Naive B cell (primary cell): ENCODE data around the gene MED6. TPM values are rescaled to one million over a fixed set of nuclear protein-coding genes. Genes with fewer than 3 reads are reported as not detected.

Source experiments
- polyA plus RNA-seq, 6 donors: library from polyadenylated mRNA; unstranded; fragments of 300-500 nt; fragmentation: Illumina TruSeq; gene quantifications; one replicate each; pipeline ENCODE4 v1.2.3, GENCODE V29; 2021; ENCODE audit warnings: low read depth in 6 of 6

The MED6 gene
- polyA plus RNA-seq, 6 donors from 2014 or later: 32.9 to 47.5 (median 42.9) TPM

Other genes starting within 250 kb of the MED6 start
- 10 to 100 TPM; 26.3 to 69.9 (median 50.7) TPM for gene COX16, start 241.0 kb downstream of the MED6 start, polyA plus RNA-seq
- gene SYNJ2BP, start 183.6 kb downstream of the MED6 start, polyA plus RNA-seq: 10 to 100 TPM; 11.2 to 20.0 (median 13.6) TPM
- gene ADAM21, start 148.5 kb downstream of the MED6 start, polyA plus RNA-seq: under 1 TPM in 3 of 6 donors, not detected in 3; 0.09 to 0.33 (median 0.21) TPM
- gene ADAM20, start 65.7 kb downstream of the MED6 start, polyA plus RNA-seq: not detected
- gene TTC9, start 41.3 kb upstream of the MED6 start, polyA plus RNA-seq: 10 to 100 TPM; 11.7 to 24.2 (median 18.0) TPM
- gene MAP3K9, start 208.9 kb upstream of the MED6 start, polyA plus RNA-seq: 10 to 100 TPM in 1 of 6 donors, 1 to 10 TPM in 5; 4.3 to 10.5 (median 6.3) TPM